GM23338 (cell line): ENCODE results near the gene CTDSPL. TPM values are rescaled to one million over a fixed set of nuclear protein-coding genes. Genes with fewer than 3 reads are reported as not detected.
A peak's percentile ranks its signal among the peaks of the same experiment; 100 is the strongest.

Source experiments
- ATAC-seq: fragments of 200-7000 bp; cut with Tn5 transposase; 3 replicates; pipeline ENCODE4 v1.9.1; 2020
- DNase-seq: peaks from one replicate; pipeline ENCODE4 v3.0.0-alpha.2; 2015; ENCODE audit warnings: low spot score
- H2AFZ ChIP-seq: fragments of 200-600 bp; sonication (generic); 2 replicates; pipeline ENCODE4 v1.8.0; 2016; ENCODE audit warnings: antibody characterized with exemption, mild to moderate bottlenecking, moderate library complexity
- H3F3A ChIP-seq: fragments of 200-600 bp; sonication (generic); replicated peaks from 2 replicates; pipeline ENCODE4 v1.8.0; 2017; ENCODE audit warnings: antibody characterized with exemption, mixed run types, low read depth
- H3K27ac ChIP-seq: fragments of 200-600 bp; sonication (generic); 2 replicates; pipeline ENCODE4 v1.6.1; 2016; ENCODE audit warnings: low read depth
- H3K27me3 ChIP-seq: fragments of 200-600 bp; sonication (generic); 2 replicates; pipeline ENCODE4 v1.8.0; 2016; ENCODE audit warnings: mild to moderate bottlenecking, mixed run types, moderate library complexity; ENCODE audit not compliant: insufficient read depth
- H3K36me3 ChIP-seq: fragments of 200-600 bp; sonication (generic); 2 replicates; pipeline ENCODE4 v1.8.0; 2016; ENCODE audit warnings: mild to moderate bottlenecking; ENCODE audit not compliant: insufficient read depth
- H3K4me1 ChIP-seq: fragments of 200-600 bp; sonication (generic); 2 replicates; pipeline ENCODE4 v1.8.0; 2016; ENCODE audit warnings: mild to moderate bottlenecking, moderate library complexity; ENCODE audit not compliant: insufficient read depth
- H3K4me2 ChIP-seq: fragments of 200-600 bp; sonication (generic); 2 replicates; pipeline ENCODE4 v1.7.1; 2017; ENCODE audit warnings: mixed run types
- H3K4me3 ChIP-seq: fragments of 200-600 bp; sonication (generic); 2 replicates; pipeline ENCODE4 v1.6.1; 2016; ENCODE audit warnings: mixed run types
- H3K79me2 ChIP-seq: fragments of 200-600 bp; sonication (generic); replicated peaks from 2 replicates; pipeline ENCODE4 v1.8.0; 2017; ENCODE audit warnings: mild to moderate bottlenecking; ENCODE audit not compliant: insufficient read depth
- H3K9me2 ChIP-seq: fragments of 200-600 bp; sonication (generic); 2 replicates; pipeline ENCODE4 v1.8.0; 2017; ENCODE audit not compliant: insufficient read depth
- H4K20me1 ChIP-seq: fragments of 200-600 bp; sonication (generic); replicated peaks from 2 replicates; pipeline ENCODE4 v1.8.0; 2017; ENCODE audit warnings: mild to moderate bottlenecking; ENCODE audit not compliant: insufficient read depth
- H3K27ac Mint-ChIP-seq: 2 replicates; pipeline ENCODE4 v1.8.0; 2020; ENCODE audit warnings: inconsistent platforms, mild to moderate bottlenecking, moderate library complexity, mixed read lengths
- H3K27me3 Mint-ChIP-seq: 3 replicates; pipeline ENCODE4 v1.8.0; 2022; ENCODE audit warnings: low read depth, mild to moderate bottlenecking, moderate library complexity, mixed read lengths, inconsistent platforms; ENCODE audit not compliant: insufficient read depth, poor library complexity
- H3K36me3 Mint-ChIP-seq: 3 replicates; pipeline ENCODE4 v1.8.0; 2021; ENCODE audit warnings: low read depth, mild to moderate bottlenecking, inconsistent platforms, moderate library complexity, mixed read lengths
- H3K4me1 Mint-ChIP-seq: 3 replicates; pipeline ENCODE4 v1.8.0; 2020; ENCODE audit warnings: mild to moderate bottlenecking, inconsistent platforms, mixed read lengths
- H3K4me3 Mint-ChIP-seq: 3 replicates; pipeline ENCODE4 v1.8.0; 2021; ENCODE audit warnings: moderate library complexity, mild to moderate bottlenecking, inconsistent platforms, mixed read lengths
- H3K9me3 Mint-ChIP-seq: 3 replicates; pipeline ENCODE4 v1.8.0; 2020; ENCODE audit warnings: moderate library complexity, mild to moderate bottlenecking, inconsistent platforms, mixed read lengths
- CREB1 ChIP-seq: fragments of 250-450 bp; sonication (Bioruptor Pico); IDR thresholded peaks from 2 replicates; pipeline ENCODE4 v1.5.0; 2020; ENCODE audit warnings: low read depth, mild to moderate bottlenecking, moderate library complexity
- EZH2phosphoT487 ChIP-seq: fragments of 200-600 bp; sonication (generic); IDR thresholded peaks from one replicate; pipeline ENCODE4 v1.8.1; 2018; ENCODE audit warnings: antibody characterized with exemption; ENCODE audit not compliant: unreplicated experiment
- JUNB ChIP-seq: IDR thresholded peaks from one replicate; pipeline ENCODE4 v1.6.1; 2016; ENCODE audit warnings: antibody characterized with exemption; ENCODE audit not compliant: unreplicated experiment
- NANOG ChIP-seq: IDR thresholded peaks from 2 replicates; pipeline ENCODE4 v1.6.1; 2016; ENCODE audit warnings: antibody characterized with exemption, borderline replicate concordance
- POLR2AphosphoS5 ChIP-seq: IDR thresholded peaks from 2 replicates; pipeline ENCODE4 v1.6.1; 2016; ENCODE audit warnings: antibody characterized with exemption, low read depth
- STAT1 ChIP-seq: IDR thresholded peaks from one replicate; pipeline ENCODE4 v1.6.1; 2016; ENCODE audit warnings: antibody characterized with exemption; ENCODE audit not compliant: unreplicated experiment
- ZNF114 ChIP-seq: fragments of 250-450 bp; sonication (Bioruptor Pico); IDR thresholded peaks from 2 replicates; pipeline ENCODE4 v1.5.0; 2020; ENCODE audit warnings: mild to moderate bottlenecking, moderate library complexity
- ZNF331 ChIP-seq: fragments of 250-450 bp; sonication (Bioruptor Pico); IDR thresholded peaks from 2 replicates; pipeline ENCODE4 v1.5.0; 2020; ENCODE audit warnings: low read depth, mild to moderate bottlenecking, moderate library complexity
- polyA plus RNA-seq: library from polyadenylated mRNA; unstranded; fragments of >200 nt; fragmentation: Nextera tagmentation; extraction: Ambion mirVana; gene quantifications from 2 replicates; pipeline ENCODE4 v1.2.1, GENCODE V29; 2016
- total RNA-seq: library from RNA; depleted of rRNA; stranded (reverse); fragments of >200 nt; shearing (Covaris generic); gene quantifications from 2 replicates; pipeline ENCODE4 v1.2.3, GENCODE V29; 2014
- TF ChIP-seq, protein P1 (sequence below): IDR thresholded peaks from 2 replicates; pipeline ENCODE4 v1.6.1; 2016; ENCODE audit warnings: antibody characterized with exemption
- TF ChIP-seq, protein P2 (sequence below), 2 experiments: fragments of 200-600 bp in 1 of 2; sonication (generic) in 1 of 2; conservative IDR thresholded peaks; 2 replicates each; pipeline versions ENCODE4 v1.5.1 to v1.6.1; 2016 to 2017; ENCODE audit warnings: antibody characterized with exemption in 2 of 2, low read depth in 2 of 2, mild to moderate bottlenecking in 2 of 2, moderate library complexity in 1 of 2
- TF ChIP-seq, protein P3 (sequence below): fragments of 250-450 bp; sonication (Bioruptor Pico); IDR thresholded peaks from 2 replicates; pipeline ENCODE4 v1.5.0; 2020; ENCODE audit warnings: mild to moderate bottlenecking, moderate library complexity

Gene CTDSPL
- total and polyA plus RNA-seq, 2 experiments from 2014 or later, result 23.2 to 42.0 TPM

DNA sequence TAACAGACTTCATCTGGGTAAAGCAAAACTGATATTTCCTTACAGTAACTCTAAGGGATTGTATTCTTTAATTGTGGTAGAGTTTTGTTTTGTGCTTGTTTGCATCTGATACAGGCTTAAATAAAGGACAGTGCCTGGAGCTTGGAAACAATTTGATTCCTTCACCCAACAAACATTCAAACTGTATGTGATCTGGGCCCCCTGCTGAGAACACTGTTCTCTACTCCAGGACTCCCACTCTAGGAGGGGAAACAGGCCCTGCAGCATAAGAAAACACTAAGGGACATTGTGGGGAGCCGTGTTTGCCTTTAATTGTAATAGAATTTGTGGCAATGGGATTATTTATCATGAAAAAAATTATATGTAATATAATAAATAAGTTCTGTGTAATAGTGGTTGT, 56.9 kb downstream of the CTDSPL start (continued):
- TF ChIP-seq STAT1 (no peak), CREB1 (CRISPR knock-in tag) (no peak), EZH2phosphoT487 (no peak)
- TF ChIP-seq, protein P1, sequence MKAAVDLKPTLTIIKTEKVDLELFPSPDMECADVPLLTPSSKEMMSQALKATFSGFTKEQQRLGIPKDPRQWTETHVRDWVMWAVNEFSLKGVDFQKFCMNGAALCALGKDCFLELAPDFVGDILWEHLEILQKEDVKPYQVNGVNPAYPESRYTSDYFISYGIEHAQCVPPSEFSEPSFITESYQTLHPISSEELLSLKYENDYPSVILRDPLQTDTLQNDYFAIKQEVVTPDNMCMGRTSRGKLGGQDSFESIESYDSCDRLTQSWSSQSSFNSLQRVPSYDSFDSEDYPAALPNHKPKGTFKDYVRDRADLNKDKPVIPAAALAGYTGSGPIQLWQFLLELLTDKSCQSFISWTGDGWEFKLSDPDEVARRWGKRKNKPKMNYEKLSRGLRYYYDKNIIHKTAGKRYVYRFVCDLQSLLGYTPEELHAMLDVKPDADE, result no peak

DNA sequence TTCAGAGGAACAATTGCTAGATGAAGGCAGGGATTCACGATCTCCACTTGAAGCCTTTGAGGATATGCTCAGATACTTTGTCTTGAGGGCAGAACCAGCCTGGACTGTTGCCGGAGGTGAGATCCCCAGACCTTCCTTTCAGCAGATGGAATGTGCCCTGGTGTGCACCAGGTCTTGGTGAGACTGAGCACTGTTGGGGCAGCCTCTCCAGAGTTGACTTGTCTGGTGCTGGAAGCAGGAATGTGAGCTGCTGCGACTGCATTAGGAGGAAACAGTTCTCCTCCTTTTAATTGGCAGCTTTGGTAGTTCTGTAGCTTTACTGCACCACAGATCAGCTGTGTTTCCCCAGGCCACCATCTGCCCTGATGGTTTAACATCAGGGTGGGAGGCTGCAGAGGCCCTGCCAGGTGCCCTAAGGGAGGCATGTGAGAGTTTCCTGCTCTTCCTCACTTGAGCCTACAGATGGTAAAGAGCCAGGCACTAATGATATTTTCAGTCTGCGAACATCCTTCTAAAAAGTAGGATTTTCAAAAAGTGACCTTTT, 58.5 kb downstream of the CTDSPL start:
- H3K36me3 ChIP-seq, result no peaks in the 10 kb centered on the region
- H3K79me2 ChIP-seq, result peaks cover 8% of the 10 kb centered on the region
- peaks cover 2% of the 10 kb centered on the region for H3K27me3 Mint-ChIP-seq
- no peak for TF ChIP-seq ZNF331 (CRISPR knock-in tag)
- TF ChIP-seq STAT1, result no peak
- TF ChIP-seq CREB1 (CRISPR knock-in tag), result no peak
- TF ChIP-seq, protein P2, sequence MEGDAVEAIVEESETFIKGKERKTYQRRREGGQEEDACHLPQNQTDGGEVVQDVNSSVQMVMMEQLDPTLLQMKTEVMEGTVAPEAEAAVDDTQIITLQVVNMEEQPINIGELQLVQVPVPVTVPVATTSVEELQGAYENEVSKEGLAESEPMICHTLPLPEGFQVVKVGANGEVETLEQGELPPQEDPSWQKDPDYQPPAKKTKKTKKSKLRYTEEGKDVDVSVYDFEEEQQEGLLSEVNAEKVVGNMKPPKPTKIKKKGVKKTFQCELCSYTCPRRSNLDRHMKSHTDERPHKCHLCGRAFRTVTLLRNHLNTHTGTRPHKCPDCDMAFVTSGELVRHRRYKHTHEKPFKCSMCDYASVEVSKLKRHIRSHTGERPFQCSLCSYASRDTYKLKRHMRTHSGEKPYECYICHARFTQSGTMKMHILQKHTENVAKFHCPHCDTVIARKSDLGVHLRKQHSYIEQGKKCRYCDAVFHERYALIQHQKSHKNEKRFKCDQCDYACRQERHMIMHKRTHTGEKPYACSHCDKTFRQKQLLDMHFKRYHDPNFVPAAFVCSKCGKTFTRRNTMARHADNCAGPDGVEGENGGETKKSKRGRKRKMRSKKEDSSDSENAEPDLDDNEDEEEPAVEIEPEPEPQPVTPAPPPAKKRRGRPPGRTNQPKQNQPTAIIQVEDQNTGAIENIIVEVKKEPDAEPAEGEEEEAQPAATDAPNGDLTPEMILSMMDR (conservative IDR thresholded peaks at IDR 0.05; ENCODE audit: low read depth in 2 of 2), result no peak
- no peak for TF ChIP-seq NANOG
- TF ChIP-seq POLR2AphosphoS5, result no peak
- no peak overlapping the region for H2AFZ ChIP-seq
- H3K27ac Mint-ChIP-seq, result no peak overlapping the region
- H3F3A ChIP-seq, result no peaks in the 10 kb centered on the region
- H3K4me1 Mint-ChIP-seq, result peaks cover 39% of the 10 kb centered on the region
- no peak overlapping the region for H3K4me2 ChIP-seq
- H3K9me2 ChIP-seq, result no peaks in the 10 kb centered on the region
- no peaks in the 10 kb centered on the region for H3K27me3 ChIP-seq
- no peaks in the 10 kb centered on the region for H3K36me3 Mint-ChIP-seq
- H4K20me1 ChIP-seq, result no peaks in the 10 kb centered on the region; the same call in 1 of the 2 replicates
- no peak overlapping the region for H3K4me3 ChIP-seq
- H3K9me3 Mint-ChIP-seq, result no peaks in the 10 kb centered on the region
- H3K4me1 ChIP-seq, result peaks cover 20% of the 10 kb centered on the region
- DNase-seq (no peak), ATAC-seq (peak; percentile 37)
- H3K27ac ChIP-seq, result no peak overlapping the region
- H3K4me3 Mint-ChIP-seq, result no peak overlapping the region

DNA sequence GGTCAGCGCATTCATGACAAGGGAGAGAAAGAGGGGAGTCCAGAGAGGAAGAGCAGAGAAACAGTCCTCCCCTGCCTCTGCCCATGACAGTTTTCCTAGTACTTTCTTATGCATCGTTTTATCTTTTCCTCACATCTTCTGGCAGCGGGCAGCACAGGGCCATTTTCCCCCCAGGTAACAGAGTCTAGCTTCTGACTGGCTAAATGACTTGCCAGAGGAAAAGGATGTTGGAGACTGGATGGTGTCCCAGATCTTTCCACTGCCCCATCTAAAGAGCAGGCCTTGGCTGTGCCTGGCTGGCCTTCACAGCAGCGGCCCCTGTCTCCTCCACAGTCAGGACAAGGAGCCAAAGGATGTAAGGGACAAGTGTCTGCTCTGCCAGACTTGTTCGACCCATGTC, 59.3 kb downstream of the CTDSPL start:
- Histone ChIP-seq H3K27me3 (no peaks in the 10 kb centered on the region), H2AFZ (no peak overlapping the region), H3K79me2 (peaks cover 12% of the 10 kb centered on the region), H3K4me2 (no peak overlapping the region), H3K36me3 (no peaks in the 10 kb centered on the region), H3K4me3 (no peak overlapping the region), H3F3A (no peaks in the 10 kb centered on the region), H4K20me1 (no peaks in the 10 kb centered on the region; the same call in 1 of the 2 replicates), H3K27ac (no peak overlapping the region), H3K9me2 (no peaks in the 10 kb centered on the region), H3K4me1 (peaks cover 23% of the 10 kb centered on the region)
- no peak overlapping the region for H3K4me3 Mint-ChIP-seq
- no peak for ATAC-seq
- H3K36me3 Mint-ChIP-seq, result no peaks in the 10 kb centered on the region
- peaks cover 4% of the 10 kb centered on the region for H3K27me3 Mint-ChIP-seq
- H3K9me3 Mint-ChIP-seq, result no peaks in the 10 kb centered on the region
- DNase-seq, result no peak
- TF ChIP-seq STAT1, result no peak
- TF ChIP-seq JUNB, result no peak
- TF ChIP-seq, protein P3, sequence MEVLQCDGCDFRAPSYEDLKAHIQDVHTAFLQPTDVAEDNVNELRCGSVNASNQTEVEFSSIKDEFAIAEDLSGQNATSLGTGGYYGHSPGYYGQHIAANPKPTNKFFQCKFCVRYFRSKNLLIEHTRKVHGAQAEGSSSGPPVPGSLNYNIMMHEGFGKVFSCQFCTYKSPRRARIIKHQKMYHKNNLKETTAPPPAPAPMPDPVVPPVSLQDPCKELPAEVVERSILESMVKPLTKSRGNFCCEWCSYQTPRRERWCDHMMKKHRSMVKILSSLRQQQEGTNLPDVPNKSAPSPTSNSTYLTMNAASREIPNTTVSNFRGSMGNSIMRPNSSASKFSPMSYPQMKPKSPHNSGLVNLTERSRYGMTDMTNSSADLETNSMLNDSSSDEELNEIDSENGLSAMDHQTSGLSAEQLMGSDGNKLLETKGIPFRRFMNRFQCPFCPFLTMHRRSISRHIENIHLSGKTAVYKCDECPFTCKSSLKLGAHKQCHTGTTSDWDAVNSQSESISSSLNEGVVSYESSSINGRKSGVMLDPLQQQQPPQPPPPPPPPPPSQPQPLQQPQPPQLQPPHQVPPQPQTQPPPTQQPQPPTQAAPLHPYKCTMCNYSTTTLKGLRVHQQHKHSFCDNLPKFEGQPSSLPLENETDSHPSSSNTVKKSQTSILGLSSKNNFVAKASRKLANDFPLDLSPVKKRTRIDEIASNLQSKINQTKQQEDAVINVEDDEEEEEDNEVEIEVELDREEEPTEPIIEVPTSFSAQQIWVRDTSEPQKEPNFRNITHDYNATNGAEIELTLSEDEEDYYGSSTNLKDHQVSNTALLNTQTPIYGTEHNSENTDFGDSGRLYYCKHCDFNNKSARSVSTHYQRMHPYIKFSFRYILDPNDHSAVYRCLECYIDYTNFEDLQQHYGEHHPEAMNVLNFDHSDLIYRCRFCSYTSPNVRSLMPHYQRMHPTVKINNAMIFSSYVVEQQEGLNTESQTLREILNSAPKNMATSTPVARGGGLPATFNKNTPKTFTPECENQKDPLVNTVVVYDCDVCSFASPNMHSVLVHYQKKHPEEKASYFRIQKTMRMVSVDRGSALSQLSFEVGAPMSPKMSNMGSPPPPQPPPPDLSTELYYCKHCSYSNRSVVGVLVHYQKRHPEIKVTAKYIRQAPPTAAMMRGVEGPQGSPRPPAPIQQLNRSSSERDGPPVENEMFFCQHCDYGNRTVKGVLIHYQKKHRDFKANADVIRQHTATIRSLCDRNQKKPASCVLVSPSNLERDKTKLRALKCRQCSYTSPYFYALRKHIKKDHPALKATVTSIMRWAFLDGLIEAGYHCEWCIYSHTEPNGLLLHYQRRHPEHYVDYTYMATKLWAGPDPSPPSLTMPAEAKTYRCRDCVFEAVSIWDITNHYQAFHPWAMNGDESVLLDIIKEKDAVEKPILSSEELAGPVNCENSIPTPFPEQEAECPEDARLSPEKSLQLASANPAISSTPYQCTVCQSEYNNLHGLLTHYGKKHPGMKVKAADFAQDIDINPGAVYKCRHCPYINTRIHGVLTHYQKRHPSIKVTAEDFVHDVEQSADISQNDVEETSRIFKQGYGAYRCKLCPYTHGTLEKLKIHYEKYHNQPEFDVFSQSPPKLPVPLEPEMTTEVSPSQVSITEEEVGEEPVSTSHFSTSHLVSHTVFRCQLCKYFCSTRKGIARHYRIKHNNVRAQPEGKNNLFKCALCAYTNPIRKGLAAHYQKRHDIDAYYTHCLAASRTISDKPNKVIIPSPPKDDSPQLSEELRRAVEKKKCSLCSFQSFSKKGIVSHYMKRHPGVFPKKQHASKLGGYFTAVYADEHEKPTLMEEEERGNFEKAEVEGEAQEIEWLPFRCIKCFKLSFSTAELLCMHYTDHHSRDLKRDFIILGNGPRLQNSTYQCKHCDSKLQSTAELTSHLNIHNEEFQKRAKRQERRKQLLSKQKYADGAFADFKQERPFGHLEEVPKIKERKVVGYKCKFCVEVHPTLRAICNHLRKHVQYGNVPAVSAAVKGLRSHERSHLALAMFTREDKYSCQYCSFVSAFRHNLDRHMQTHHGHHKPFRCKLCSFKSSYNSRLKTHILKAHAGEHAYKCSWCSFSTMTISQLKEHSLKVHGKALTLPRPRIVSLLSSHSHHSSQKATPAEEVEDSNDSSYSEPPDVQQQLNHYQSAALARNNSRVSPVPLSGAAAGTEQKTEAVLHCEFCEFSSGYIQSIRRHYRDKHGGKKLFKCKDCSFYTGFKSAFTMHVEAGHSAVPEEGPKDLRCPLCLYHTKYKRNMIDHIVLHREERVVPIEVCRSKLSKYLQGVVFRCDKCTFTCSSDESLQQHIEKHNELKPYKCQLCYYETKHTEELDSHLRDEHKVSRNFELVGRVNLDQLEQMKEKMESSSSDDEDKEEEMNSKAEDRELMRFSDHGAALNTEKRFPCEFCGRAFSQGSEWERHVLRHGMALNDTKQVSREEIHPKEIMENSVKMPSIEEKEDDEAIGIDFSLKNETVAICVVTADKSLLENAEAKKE, result no peak
- TF ChIP-seq POLR2AphosphoS5, result no peak
- no peak for TF ChIP-seq ZNF114
- peaks cover 46% of the 10 kb centered on the region for H3K4me1 Mint-ChIP-seq
- no peak overlapping the region for H3K27ac Mint-ChIP-seq
